ENCODE results near the gene ZFAND4.
"Not testable (repeated sequence)": the region's sequence is repeated elsewhere in the genome, so short reads cannot be mapped to it uniquely, and the experiment has no call there.

The ZFAND4 gene

GRCh38 chr10:45586028-45586824, 86.3 kb downstream of the ZFAND4 start:
- DNase-seq, result no peak

GRCh38 chr10:45585131-45585530, 87.4 kb downstream of the ZFAND4 start:
- no peak for DNase-seq

- DNase-seq, result no peak
Observed at GRCh38 chr10:45582386-45582781, 90.2 kb downstream of the ZFAND4 start.

DNA sequence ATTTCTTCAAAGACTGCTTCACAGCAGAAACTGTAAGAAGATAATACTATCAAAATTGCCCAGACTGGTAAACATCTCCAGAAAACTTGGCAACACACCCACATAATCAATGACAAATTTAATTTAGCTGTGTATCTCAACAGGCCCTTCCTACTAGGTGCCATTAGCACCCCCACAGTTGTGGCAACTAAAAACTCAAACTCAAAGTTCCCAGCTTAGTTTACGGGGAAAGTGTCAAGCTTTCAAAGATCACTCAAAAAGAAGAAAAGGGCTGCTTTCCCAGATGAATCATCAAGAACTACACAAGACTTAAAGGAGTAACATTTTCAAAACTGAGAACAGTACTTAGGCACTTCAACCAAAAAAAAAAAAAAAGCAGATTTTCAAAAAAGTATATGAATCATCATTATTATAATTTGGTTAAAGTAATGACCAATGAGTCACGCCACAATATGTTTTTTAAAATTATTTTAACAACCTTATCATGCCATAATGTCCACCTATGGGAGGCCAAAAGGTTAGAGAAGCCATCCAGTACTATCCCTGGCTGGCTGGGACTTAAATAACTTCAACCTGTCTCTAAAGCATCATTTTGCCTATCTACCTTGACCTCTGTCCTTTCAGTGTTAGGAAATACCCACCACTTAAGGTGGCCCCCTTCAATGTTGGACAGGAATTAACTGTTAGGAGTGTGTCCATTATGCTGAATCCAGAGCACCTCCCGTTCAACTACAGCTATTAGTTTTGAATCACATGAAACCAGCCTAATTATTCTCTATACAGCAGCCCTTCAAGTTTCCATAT, 90.8 kb downstream of the ZFAND4 start:
- DNase-seq, result no peak

- DNase-seq, result no peak
Observed at GRCh38 chr10:45581216-45581549, 91.4 kb downstream of the ZFAND4 start.

DNA sequence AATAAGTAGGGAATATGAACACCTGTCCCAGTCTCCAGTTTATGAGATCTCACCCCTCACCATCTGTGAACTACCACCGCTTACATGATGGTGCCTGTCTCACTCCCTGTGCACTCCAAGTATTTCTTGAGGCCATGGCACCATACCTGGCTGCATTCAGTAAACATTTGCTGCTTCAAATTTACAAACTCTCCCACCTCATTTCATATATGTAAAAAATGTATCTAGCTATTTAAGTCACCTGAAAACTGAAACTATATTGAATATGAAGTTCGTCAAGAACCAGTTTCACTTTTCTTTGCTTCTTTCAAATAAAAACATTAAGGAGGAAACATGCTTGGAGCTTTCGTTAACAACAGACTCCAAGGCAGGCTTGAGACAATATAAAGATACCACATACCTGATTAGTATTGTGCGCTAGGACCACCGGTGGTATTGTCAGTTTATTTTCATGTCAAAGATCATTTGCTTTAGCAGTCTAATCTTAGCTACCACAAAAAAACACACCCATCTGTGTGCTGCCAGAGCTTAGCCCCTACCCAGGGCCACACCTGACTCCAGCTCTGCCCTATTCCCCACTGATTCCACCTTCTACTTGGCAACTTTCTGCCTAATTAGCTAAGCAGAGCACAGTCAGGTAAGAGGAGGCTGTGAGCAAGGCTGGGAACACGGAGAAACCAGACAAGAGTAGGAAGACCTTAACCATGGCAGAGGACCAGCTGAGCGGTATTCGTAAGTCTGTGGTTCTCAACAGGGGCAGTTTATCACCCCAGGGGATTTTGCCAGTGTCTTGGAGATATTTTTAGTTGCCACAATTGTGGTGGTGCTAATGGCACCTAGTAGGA, 92.0 kb downstream of the ZFAND4 start:
- no peak for DNase-seq

- DNase-seq, result no peak
Observed at GRCh38 chr10:45578384-45578971, 94.1 kb downstream of the ZFAND4 start.

GRCh38 chr10:45575966-45576597, 96.5 kb downstream of the ZFAND4 start:
- no peak for DNase-seq

DNA sequence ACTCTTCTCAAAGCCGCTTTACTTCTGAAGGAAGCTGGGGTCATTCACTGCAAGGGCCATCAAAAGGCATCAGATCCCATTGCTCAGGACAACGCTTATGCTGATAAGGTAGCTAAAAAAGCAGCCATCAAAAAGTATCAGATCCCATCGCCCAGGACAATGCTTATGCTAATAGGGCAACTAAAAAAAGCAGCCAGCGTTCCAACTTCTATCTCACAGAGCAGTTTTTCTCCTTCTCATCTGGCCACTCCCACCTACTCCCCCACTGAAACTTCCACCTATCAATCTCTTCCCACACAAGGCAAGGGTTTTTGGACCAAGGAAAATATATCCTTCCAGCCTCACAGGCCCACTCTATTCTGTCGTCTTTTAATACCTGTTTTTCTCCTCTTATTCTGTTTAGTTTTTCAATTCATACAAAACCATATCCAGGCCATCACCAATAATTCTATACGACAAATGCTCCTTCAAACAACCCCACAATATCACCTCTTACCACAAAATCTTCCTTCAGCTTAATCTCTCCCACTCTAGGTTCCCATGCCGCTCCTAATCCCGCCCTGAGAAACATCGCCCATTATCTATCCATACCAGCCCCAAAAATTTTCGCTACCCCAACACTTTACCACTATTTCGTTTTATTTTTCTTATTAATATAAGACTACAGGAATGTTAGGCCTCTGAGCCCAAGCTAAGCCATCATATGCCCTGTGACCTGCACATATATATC, 97.4 kb downstream of the ZFAND4 start:
- DNase-seq, result not testable (repeated sequence)

DNA sequence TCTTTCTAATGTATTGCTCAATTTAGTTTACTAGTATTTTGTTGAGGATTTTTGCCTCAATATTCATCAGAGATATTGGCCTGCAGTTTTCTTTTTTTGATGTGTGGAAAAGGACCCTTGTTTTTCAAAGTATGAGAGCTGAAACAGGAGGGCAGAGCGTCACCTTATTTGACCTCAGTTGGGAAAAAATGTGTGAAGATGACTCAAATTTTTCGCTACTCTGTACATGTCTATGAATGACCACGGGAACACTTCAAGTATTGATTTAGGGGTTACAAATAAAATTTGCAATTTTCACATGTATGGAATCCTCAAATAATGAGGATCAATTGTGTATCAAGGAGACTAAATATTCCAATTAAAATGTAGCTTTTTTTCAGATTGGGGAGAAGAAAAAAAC, 103.1 kb downstream of the ZFAND4 start:
- no peak for DNase-seq

- no peak for DNase-seq
Observed at GRCh38 chr10:45566415-45566814, 106.2 kb downstream of the ZFAND4 start.

Data from effector CD8-positive, alpha-beta T cell (primary cell).